ENCODE measurements around the gene NLRP8.

DNA sequence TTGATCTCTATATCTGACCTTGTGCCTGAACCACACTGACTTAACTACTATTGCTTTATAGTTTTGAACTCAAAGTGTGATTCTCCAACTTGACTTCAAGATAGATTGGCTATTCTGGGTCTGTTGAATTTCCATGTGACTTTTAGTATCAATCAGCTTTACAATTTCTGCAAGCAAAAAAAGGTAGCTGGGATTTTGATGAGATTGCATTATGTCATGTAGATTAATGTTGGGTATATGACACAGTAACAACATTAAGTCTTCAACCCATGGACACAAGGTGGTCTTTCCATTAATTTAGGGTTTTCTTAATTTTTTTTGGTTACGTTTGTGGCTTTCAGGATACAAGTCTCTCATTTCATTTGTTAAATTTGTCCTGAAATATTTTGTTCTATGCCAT, 67.1 kb downstream of the NLRP8 start:
- TF ChIP-seq GATA3 (IDR thresholded peaks at IDR 0.05; ENCODE audit: low read depth, low read length) (no peak), GATA2 (IDR thresholded peaks at IDR 0.05; ENCODE audit: low read depth, low read length) (no peak)

Measured in SH-SY5Y (cell line).